ENCODE data around the gene GTF2H4. TPM values are rescaled to one million over a fixed set of nuclear protein-coding genes. Genes with fewer than 3 reads are reported as not detected.

GTF2H4 gene
- total and polyA plus RNA-seq, 2 of the 8 experiments (the other 6 are each of a cell fraction or from before 2014, with no cell fraction given), result 42.3 to 53.4 TPM

DNA sequence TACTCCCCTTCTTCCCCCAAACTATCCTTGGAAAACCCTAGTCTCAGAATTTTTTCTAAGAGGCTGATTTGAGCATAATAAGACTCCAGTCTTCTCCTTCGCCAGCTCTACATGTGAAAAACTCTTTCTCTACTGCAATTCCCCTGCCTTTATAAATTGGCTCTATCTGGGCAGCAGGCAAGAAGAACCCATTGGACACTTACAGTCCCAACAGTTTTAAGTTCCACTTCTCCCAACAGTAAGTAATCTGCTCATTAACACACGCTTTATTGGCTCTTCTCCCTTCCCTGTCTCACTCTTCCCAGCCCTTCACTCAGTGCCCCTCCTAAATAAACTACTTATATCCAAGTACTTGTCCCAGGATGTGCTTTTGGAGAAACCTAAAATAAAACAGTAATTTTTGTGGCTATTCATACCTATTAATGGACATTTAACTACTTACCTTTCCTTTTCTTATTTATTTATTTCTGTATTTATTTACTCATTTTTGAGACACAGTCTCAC, 34.8 kb upstream of the GTF2H4 start (continued):
- TF ChIP-seq, protein P1, sequence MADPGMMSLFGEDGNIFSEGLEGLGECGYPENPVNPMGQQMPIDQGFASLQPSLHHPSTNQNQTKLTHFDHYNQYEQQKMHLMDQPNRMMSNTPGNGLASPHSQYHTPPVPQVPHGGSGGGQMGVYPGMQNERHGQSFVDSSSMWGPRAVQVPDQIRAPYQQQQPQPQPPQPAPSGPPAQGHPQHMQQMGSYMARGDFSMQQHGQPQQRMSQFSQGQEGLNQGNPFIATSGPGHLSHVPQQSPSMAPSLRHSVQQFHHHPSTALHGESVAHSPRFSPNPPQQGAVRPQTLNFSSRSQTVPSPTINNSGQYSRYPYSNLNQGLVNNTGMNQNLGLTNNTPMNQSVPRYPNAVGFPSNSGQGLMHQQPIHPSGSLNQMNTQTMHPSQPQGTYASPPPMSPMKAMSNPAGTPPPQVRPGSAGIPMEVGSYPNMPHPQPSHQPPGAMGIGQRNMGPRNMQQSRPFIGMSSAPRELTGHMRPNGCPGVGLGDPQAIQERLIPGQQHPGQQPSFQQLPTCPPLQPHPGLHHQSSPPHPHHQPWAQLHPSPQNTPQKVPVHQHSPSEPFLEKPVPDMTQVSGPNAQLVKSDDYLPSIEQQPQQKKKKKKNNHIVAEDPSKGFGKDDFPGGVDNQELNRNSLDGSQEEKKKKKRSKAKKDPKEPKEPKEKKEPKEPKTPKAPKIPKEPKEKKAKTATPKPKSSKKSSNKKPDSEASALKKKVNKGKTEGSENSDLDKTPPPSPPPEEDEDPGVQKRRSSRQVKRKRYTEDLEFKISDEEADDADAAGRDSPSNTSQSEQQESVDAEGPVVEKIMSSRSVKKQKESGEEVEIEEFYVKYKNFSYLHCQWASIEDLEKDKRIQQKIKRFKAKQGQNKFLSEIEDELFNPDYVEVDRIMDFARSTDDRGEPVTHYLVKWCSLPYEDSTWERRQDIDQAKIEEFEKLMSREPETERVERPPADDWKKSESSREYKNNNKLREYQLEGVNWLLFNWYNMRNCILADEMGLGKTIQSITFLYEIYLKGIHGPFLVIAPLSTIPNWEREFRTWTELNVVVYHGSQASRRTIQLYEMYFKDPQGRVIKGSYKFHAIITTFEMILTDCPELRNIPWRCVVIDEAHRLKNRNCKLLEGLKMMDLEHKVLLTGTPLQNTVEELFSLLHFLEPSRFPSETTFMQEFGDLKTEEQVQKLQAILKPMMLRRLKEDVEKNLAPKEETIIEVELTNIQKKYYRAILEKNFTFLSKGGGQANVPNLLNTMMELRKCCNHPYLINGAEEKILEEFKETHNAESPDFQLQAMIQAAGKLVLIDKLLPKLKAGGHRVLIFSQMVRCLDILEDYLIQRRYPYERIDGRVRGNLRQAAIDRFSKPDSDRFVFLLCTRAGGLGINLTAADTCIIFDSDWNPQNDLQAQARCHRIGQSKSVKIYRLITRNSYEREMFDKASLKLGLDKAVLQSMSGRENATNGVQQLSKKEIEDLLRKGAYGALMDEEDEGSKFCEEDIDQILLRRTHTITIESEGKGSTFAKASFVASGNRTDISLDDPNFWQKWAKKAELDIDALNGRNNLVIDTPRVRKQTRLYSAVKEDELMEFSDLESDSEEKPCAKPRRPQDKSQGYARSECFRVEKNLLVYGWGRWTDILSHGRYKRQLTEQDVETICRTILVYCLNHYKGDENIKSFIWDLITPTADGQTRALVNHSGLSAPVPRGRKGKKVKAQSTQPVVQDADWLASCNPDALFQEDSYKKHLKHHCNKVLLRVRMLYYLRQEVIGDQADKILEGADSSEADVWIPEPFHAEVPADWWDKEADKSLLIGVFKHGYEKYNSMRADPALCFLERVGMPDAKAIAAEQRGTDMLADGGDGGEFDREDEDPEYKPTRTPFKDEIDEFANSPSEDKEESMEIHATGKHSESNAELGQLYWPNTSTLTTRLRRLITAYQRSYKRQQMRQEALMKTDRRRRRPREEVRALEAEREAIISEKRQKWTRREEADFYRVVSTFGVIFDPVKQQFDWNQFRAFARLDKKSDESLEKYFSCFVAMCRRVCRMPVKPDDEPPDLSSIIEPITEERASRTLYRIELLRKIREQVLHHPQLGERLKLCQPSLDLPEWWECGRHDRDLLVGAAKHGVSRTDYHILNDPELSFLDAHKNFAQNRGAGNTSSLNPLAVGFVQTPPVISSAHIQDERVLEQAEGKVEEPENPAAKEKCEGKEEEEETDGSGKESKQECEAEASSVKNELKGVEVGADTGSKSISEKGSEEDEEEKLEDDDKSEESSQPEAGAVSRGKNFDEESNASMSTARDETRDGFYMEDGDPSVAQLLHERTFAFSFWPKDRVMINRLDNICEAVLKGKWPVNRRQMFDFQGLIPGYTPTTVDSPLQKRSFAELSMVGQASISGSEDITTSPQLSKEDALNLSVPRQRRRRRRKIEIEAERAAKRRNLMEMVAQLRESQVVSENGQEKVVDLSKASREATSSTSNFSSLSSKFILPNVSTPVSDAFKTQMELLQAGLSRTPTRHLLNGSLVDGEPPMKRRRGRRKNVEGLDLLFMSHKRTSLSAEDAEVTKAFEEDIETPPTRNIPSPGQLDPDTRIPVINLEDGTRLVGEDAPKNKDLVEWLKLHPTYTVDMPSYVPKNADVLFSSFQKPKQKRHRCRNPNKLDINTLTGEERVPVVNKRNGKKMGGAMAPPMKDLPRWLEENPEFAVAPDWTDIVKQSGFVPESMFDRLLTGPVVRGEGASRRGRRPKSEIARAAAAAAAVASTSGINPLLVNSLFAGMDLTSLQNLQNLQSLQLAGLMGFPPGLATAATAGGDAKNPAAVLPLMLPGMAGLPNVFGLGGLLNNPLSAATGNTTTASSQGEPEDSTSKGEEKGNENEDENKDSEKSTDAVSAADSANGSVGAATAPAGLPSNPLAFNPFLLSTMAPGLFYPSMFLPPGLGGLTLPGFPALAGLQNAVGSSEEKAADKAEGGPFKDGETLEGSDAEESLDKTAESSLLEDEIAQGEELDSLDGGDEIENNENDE (IDR thresholded peaks at IDR 0.05; ENCODE audit: insufficient replicate concordance, low read length), result no peak
- TF ChIP-seq BACH1 (IDR thresholded peaks at IDR 0.05; ENCODE audit: low read length), result no peak
- TF ChIP-seq SRF (IDR thresholded peaks at IDR 0.05; ENCODE audit: low read depth, low read length), result no peak
- no peak for TF ChIP-seq EZH2 (IDR thresholded peaks at IDR 0.05; ENCODE audit: low read depth, low read length, severe bottlenecking)
- no peak for TF ChIP-seq SUZ12 (IDR thresholded peaks at IDR 0.05; ENCODE audit: low read length)
- no peak for TF ChIP-seq MAFK (IDR thresholded peaks at IDR 0.05; ENCODE audit: low read depth, low read length)

Data from H1 (cell line).